ENCODE data around the gene PUS10.

GRCh38 chr2:61065714-61066709 lies 48.0 kb upstream of the PUS10 start, which contains the start of gene SANBR:
- TF ChIP-seq CTCF (conservative IDR thresholded peaks at IDR 0.05; ENCODE audit: low read length) (no peak), EZH2phosphoT487 (IDR thresholded peaks at IDR 0.05; ENCODE audit: borderline replicate concordance, low read depth, low read length) (no peak)
